Fibroblast of lung (primary cell): ENCODE data around the gene TPM2. TPM values are rescaled to one million over a fixed set of nuclear protein-coding genes. Genes with fewer than 3 reads are reported as not detected.

Experiments used
- DNase-seq, 2 donors: peaks; one replicate each; pipeline versions ENCODE4 v3.0.0 to v3.0.0-alpha.2; 2010; ENCODE audit warnings: low read depth in 2 of 2
- H2AFZ ChIP-seq: 2 replicates; pipeline ENCODE4 v1.5.1; 2012; ENCODE audit warnings: low read length, control low read depth, inconsistent platforms
- H3K27ac ChIP-seq: 2 replicates; pipeline ENCODE4 v1.5.1; 2011; ENCODE audit warnings: low read length, control low read depth; ENCODE audit not compliant: insufficient read depth
- H3K27me3 ChIP-seq: 2 replicates; pipeline ENCODE4 v1.5.1; 2011; ENCODE audit warnings: mild to moderate bottlenecking, low read length; ENCODE audit not compliant: control insufficient read depth, insufficient read depth
- H3K36me3 ChIP-seq: 2 replicates; pipeline ENCODE4 v1.5.1; 2011; ENCODE audit warnings: low read length; ENCODE audit not compliant: control insufficient read depth, insufficient read depth
- H3K4me1 ChIP-seq: 2 replicates; pipeline ENCODE4 v1.5.1; 2011; ENCODE audit warnings: low read length; ENCODE audit not compliant: control insufficient read depth, insufficient read depth; ENCODE audit errors: extremely low read depth
- H3K4me2 ChIP-seq: 2 replicates; pipeline ENCODE4 v1.5.1; 2011; ENCODE audit warnings: low read length, control low read depth; ENCODE audit not compliant: insufficient read depth; ENCODE audit errors: extremely low read depth
- H3K4me3 ChIP-seq, 4 experiments: fragments of 200-600 bp in 1 of 4; sonication (generic) in 1 of 4; replicated peaks in 1 of 4; 2 replicates each; pipeline ENCODE4 v1.5.1; 2011 to 2016; ENCODE audit warnings: low read length in 4 of 4, low read depth in 3 of 4, mild to moderate bottlenecking in 3 of 4, control low read depth in 2 of 4, inconsistent platforms in 1 of 4, mixed read lengths in 1 of 4; ENCODE audit not compliant: insufficient read depth in 1 of 4; ENCODE audit errors: control extremely low read depth in 1 of 4
- H3K79me2 ChIP-seq: 2 replicates; pipeline ENCODE4 v1.5.1; 2012; ENCODE audit warnings: mild to moderate bottlenecking, low read length, inconsistent platforms; ENCODE audit not compliant: control insufficient read depth, insufficient read depth
- H3K9ac ChIP-seq: 2 replicates; pipeline ENCODE4 v1.5.1; 2011; ENCODE audit warnings: mild to moderate bottlenecking, low read length, control low read depth; ENCODE audit not compliant: insufficient read depth
- H3K9me3 ChIP-seq: 2 replicates; pipeline ENCODE4 v1.5.1; 2012; ENCODE audit warnings: low read depth, low read length; ENCODE audit not compliant: control insufficient read depth, insufficient read depth
- H4K20me1 ChIP-seq: 2 replicates; pipeline ENCODE4 v1.5.1; 2011; ENCODE audit warnings: low read length; ENCODE audit not compliant: control insufficient read depth, insufficient read depth; ENCODE audit errors: extremely low read depth
- CTCF ChIP-seq, 2 donors: IDR thresholded peaks in 1 of 2; conservative IDR thresholded peaks in 1 of 2; 1 replicate in 1 of 2; 2 replicates in 1 of 2; pipeline ENCODE4 v1.5.1; 2011 to 2012; ENCODE audit warnings: low read length in 2 of 2, control low read depth in 1 of 2, inconsistent platforms in 1 of 2, low read depth in 1 of 2, mild to moderate bottlenecking in 1 of 2
- EZH2 ChIP-seq: IDR thresholded peaks from 2 replicates; pipeline ENCODE4 v1.5.1; 2012; ENCODE audit warnings: low read length, control low read depth, mild to moderate bottlenecking; ENCODE audit errors: missing control alignments
- polyA plus RNA-seq, 2 donors: library from polyadenylated mRNA; depleted of rRNA in 1 of 2; stranded (reverse) in 1 of 2; unstranded in 1 of 2; fragments of >200 nt; gene quantifications; 2 replicates each; pipeline ENCODE4 v1.2.1, GENCODE V29; 2011 to 2012; ENCODE audit warnings: missing spikeins in 1 of 2
- total RNA-seq: library from RNA; depleted of rRNA; stranded (reverse); fragments of >200 nt; gene quantifications from 2 replicates; pipeline ENCODE4 v1.2.1, GENCODE V29; 2014

The TPM2 gene
- total and polyA plus RNA-seq, 2 donors (not counting 1 experiment from before 2014, with no cell fraction given): 1,003 to 1,927 TPM

GRCh38 chr9:35732800-35733541 lies 43.2 kb upstream of the TPM2 start:
- peak overlapping the region; percentile 99 for H3K4me2 ChIP-seq
- no peaks in the 10 kb centered on the region for H3K9me3 ChIP-seq
- no peak for TF ChIP-seq CTCF (conservative IDR thresholded peaks at IDR 0.05 in 1 of 2, IDR thresholded peaks at IDR 0.05 in 1 of 2; ENCODE audit: low read depth in 1 of 2, low read length in 2 of 2)
- no peak for TF ChIP-seq EZH2
- H3K79me2 ChIP-seq: peaks cover 56% of the 10 kb centered on the region
- H3K9ac ChIP-seq: peak overlapping the region; percentile 83
- H4K20me1 ChIP-seq: no peaks in the 10 kb centered on the region
- peak; percentile 51 to 75 for DNase-seq
- peak overlapping the region; percentile 75 for H2AFZ ChIP-seq
- H3K27me3 ChIP-seq: no peaks in the 10 kb centered on the region
- peak overlapping the region; percentile 92 for H3K27ac ChIP-seq
- H3K4me3 ChIP-seq: peak overlapping the region; percentile 77 to 95 (median 88)
- H3K4me1 ChIP-seq: peaks cover 11% of the 10 kb centered on the region
- peaks cover 23% of the 10 kb centered on the region for H3K36me3 ChIP-seq

- Histone ChIP-seq H3K36me3 (peaks cover 17% of the 10 kb centered on the region), H3K4me1 (peaks cover 13% of the 10 kb centered on the region), H3K9me3 (no peaks in the 10 kb centered on the region), H3K9ac (peak within 1 kb of the TSS; percentile 97), H3K79me2 (peaks cover 62% of the 10 kb centered on the region), H3K27ac (peak within 1 kb of the TSS; percentile 94), H3K4me2 (peak within 1 kb of the TSS; percentile 100), H4K20me1 (no peaks in the 10 kb centered on the region), H2AFZ (peak within 1 kb of the TSS; percentile 75), H3K4me3 (peak within 1 kb of the TSS; percentile 89 to 99 (median 96)), H3K27me3 (no peaks in the 10 kb centered on the region)
- TF ChIP-seq CTCF (conservative IDR thresholded peaks at IDR 0.05 in 1 of 2, IDR thresholded peaks at IDR 0.05 in 1 of 2; ENCODE audit: low read depth in 1 of 2, low read length in 2 of 2): no peak
- TF ChIP-seq EZH2: no peak
- DNase-seq: peak; percentile 99
Measured at GRCh38 chr9:35732185-35732799, 42.6 kb upstream of the TPM2 start, which contains the start of the genes CREB3 and TLN1. Gene CREB3, plus strand, starts transcription at chr9:35732666. Its CDS starts 107 bp downstream, at chr9:35732773. Gene TLN1, minus strand, starts transcription at chr9:35732195. Its CDS starts 6,501 bp downstream, at chr9:35725694.

- H2AFZ ChIP-seq: no peak overlapping the region
- peak overlapping the region; percentile 87 to 99 (median 96) for H3K4me3 ChIP-seq
- no peak for TF ChIP-seq CTCF (conservative IDR thresholded peaks at IDR 0.05 in 1 of 2, IDR thresholded peaks at IDR 0.05 in 1 of 2; ENCODE audit: low read depth in 1 of 2, low read length in 2 of 2)
- no peak for TF ChIP-seq EZH2
- peak in 1 of 2 donors; percentile 43 for DNase-seq
- H3K4me1 ChIP-seq: peaks cover 19% of the 10 kb centered on the region
- H3K36me3 ChIP-seq: peaks cover 14% of the 10 kb centered on the region
- H3K27me3 ChIP-seq: no peaks in the 10 kb centered on the region
- peak overlapping the region; percentile 100 for H3K4me2 ChIP-seq
- H3K79me2 ChIP-seq: peaks cover 69% of the 10 kb centered on the region
- H3K9me3 ChIP-seq: no peaks in the 10 kb centered on the region
- H3K27ac ChIP-seq: peak overlapping the region; percentile 94
- H3K9ac ChIP-seq: peak overlapping the region; percentile 97
- no peaks in the 10 kb centered on the region for H4K20me1 ChIP-seq
Measured at GRCh38 chr9:35731415-35732184, 41.9 kb upstream of the TPM2 start.
